Placental epithelial cell (primary cell): Measurements from ENCODE around the gene CRYGC. TPM values are rescaled to one million over a fixed set of nuclear protein-coding genes. Genes with fewer than 3 reads are reported as not detected.

Experiments
- total RNA-seq: library from RNA; depleted of rRNA; stranded (reverse); fragments of >200 nt; gene quantifications from 2 replicates; pipeline ENCODE4 v1.2.3, GENCODE V29; 2012

The CRYGC gene, protein sequence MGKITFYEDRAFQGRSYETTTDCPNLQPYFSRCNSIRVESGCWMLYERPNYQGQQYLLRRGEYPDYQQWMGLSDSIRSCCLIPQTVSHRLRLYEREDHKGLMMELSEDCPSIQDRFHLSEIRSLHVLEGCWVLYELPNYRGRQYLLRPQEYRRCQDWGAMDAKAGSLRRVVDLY
- not detected in 2 replicates for total RNA-seq

DNA sequence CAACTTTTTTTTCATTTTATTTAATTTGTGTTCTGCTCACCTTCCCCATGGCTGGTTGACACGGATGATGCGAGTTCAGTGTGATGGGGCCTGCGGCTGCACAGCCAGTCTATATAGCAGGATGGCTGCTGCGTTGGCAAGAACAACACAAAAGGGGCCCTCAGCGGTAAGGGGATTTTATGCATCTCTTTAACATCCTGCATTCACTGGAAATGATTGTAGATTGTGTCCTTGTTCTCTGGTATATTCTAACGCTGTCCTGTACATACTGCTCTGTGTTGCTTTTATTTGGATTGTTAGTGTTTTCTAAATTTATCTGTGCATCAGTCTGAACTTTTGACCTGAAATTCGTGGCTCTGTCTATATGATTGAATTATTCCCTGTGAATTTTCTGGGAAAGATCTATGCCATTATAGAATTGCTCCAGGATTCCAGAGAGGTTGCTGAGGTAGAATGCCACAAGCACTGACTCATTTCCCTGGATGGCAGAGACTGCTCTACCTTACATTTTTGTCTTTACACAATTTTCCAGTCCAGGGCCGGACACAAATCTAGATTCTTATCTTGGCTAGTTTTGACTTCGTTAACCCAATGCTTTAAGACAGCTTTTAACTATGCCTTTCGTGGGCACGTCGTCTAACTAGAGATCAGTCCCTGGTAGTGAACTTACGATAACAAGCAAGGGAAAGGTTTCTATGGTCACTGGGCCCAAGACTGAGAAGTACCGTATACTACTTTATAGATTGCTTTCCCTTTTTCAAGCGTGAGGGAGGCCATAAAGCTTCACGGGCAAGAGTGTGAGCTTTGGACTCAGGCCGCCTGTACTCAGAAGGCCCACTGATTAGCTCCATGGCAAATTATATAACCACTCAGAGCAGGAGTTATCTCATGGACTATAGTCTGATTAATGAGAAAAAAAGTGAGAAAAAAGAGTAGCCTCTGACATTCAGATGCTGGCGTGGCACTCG, at the start of gene CRYGC:
CRYGC (minus strand) TSS at position 85 of the 968 bp plus-strand sequence; CDS start at position 49, 36 bp downstream.

DNA sequence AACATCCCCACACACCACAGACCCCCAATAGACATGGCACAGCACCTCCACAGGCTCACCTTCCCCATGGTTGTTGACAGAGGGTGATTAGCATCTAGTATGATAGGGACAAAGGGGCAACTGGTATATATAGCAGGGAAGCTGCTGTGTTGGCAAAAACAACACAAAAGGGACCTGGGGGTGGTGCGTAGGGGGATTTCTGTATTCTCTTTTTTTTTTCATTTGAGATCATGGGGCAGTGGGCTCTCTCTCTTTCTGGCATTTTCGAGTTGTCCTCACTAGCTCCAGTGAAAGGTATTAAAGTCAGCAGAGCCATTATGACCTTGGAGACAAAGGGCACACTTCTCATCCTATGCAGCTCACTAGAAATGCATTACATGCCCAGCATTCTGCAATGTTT, 33.9 kb upstream of the CRYGC start, which contains the start of gene CRYGA:
CRYGA (minus strand) TSS at position 101 of the 400 bp plus-strand sequence; CDS start at position 68, 33 bp downstream.

DNA sequence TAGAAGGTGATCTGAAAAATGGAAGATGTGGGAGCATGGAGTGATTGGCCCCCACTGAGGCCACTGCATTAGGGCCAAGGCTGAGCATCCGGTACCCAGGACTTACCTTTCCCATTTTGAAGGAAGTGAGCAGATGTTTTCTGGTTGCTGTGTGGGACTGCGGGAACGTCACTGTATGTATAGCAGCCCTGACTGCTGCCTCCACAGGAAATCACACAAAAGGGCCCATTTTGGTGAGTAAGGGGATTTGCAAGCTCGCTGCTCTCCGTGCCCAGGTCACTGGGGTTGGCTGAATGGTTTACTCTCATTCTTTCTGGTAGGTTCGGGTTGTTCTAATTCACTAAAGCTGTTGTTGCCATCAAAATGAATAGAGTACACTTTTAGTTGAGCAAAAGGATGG, 16.4 kb upstream of the CRYGC start, which contains the start of gene CRYGB:
CRYGB (minus strand) TSS at position 153 of the 400 bp plus-strand sequence; CDS start at position 115, 38 bp downstream.

DNA sequence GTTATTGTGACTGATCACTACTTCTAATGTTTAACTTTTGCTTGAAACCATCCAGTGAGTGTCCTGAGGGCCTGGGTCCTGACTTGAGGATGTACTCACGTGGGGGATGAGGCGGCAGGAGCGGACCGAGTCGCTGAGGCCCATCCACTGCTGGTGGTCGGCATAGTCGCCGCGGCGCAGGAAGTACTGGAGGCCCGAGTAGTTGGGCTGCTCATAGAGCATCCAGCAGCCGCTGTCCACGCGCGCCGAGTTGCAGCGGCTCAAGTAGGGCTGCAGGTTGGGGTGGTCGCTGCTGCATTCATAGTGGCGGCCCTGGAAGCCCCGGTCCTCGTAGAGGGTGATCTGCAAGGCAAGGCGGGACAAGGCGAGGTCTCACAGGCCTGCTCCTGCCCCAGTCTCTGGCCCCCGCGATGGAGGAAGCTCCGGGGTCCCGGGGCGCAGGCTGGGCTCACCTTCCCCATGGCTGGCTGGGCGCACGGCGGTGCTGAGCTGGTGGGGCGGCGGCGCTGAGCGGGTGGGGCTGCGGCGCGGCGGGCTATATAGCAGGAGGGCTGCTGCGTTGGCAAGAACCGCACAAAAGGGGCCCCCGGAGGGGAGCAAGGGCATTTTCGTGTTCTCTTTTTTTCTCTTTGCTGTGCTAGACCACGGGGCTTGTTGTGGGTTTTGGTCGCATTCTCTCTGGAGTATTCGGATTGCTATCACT, 5.5 kb downstream of the CRYGC start, which contains the start of gene CRYGD:
CRYGD (minus strand) TSS at position 512 of the 703 bp plus-strand sequence; CDS start at position 461, 51 bp downstream.

Other genes with a start within 250 kb of the CRYGC start
- 15.3 and 18.8 TPM in 2 replicates for gene PLEKHM3, start 104.3 kb downstream of the CRYGC start, total RNA-seq
- not detected in 2 replicates for gene CRYGD, start 5.3 kb downstream of the CRYGC start, total RNA-seq
- not detected in 2 replicates for gene CRYGB, start 16.3 kb upstream of the CRYGC start, total RNA-seq
- not detected in 2 replicates for gene CRYGA, start 33.8 kb upstream of the CRYGC start, total RNA-seq
- not detected in 2 replicates for gene C2orf80, start 60.2 kb upstream of the CRYGC start, total RNA-seq
- 87.2 and 119 TPM in 2 replicates for gene IDH1, start 125.2 kb upstream of the CRYGC start, total RNA-seq
- gene PIKFYVE, start 136.4 kb upstream of the CRYGC start, total RNA-seq: 28.0 and 31.4 TPM in 2 replicates